ENCODE results near the gene PAIP2B.

DNA sequence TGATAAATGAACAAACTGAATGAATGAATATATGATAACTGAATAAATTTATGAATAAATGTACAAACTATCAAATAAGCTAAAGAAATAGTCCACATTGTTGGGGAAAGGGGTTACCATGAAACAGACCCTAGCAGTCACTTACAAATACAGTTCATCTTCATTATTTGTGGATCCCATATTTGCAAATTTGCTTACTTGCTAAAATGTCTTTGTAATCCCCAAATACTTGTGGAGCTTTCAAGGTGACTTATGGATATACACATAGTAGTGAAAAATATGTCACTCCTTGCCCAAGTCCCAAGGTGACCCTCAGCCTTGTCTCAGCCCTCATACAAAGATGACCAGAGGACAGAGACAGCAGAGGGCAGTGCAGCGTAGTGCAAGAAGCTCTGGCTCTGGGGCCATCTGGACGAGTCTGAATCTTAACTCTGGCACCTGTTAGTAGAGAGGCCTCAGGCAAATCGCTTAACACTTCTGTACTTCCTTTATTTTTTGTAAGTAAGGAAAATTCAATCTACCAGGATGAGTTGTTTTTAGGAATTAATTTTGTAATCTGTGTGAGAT, 3.1 kb downstream of the PAIP2B start:
- TF ChIP-seq, protein P1, sequence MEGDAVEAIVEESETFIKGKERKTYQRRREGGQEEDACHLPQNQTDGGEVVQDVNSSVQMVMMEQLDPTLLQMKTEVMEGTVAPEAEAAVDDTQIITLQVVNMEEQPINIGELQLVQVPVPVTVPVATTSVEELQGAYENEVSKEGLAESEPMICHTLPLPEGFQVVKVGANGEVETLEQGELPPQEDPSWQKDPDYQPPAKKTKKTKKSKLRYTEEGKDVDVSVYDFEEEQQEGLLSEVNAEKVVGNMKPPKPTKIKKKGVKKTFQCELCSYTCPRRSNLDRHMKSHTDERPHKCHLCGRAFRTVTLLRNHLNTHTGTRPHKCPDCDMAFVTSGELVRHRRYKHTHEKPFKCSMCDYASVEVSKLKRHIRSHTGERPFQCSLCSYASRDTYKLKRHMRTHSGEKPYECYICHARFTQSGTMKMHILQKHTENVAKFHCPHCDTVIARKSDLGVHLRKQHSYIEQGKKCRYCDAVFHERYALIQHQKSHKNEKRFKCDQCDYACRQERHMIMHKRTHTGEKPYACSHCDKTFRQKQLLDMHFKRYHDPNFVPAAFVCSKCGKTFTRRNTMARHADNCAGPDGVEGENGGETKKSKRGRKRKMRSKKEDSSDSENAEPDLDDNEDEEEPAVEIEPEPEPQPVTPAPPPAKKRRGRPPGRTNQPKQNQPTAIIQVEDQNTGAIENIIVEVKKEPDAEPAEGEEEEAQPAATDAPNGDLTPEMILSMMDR (IDR thresholded peaks at IDR 0.05) = peak; percentile 84
- TF ChIP-seq, protein P2, sequence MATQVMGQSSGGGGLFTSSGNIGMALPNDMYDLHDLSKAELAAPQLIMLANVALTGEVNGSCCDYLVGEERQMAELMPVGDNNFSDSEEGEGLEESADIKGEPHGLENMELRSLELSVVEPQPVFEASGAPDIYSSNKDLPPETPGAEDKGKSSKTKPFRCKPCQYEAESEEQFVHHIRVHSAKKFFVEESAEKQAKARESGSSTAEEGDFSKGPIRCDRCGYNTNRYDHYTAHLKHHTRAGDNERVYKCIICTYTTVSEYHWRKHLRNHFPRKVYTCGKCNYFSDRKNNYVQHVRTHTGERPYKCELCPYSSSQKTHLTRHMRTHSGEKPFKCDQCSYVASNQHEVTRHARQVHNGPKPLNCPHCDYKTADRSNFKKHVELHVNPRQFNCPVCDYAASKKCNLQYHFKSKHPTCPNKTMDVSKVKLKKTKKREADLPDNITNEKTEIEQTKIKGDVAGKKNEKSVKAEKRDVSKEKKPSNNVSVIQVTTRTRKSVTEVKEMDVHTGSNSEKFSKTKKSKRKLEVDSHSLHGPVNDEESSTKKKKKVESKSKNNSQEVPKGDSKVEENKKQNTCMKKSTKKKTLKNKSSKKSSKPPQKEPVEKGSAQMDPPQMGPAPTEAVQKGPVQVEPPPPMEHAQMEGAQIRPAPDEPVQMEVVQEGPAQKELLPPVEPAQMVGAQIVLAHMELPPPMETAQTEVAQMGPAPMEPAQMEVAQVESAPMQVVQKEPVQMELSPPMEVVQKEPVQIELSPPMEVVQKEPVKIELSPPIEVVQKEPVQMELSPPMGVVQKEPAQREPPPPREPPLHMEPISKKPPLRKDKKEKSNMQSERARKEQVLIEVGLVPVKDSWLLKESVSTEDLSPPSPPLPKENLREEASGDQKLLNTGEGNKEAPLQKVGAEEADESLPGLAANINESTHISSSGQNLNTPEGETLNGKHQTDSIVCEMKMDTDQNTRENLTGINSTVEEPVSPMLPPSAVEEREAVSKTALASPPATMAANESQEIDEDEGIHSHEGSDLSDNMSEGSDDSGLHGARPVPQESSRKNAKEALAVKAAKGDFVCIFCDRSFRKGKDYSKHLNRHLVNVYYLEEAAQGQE (IDR thresholded peaks at IDR 0.05; ENCODE audit: insufficient read depth in 1 of 2, low read depth in 2 of 2, low read length in 1 of 2) = no peak
- TF ChIP-seq POLR2AphosphoS5 (IDR thresholded peaks at IDR 0.05; ENCODE audit: low read depth, low read length) (no peak), TCF7L2 (IDR thresholded peaks at IDR 0.05; ENCODE audit: low read depth, low read length) (no peak), SIN3A (IDR thresholded peaks at IDR 0.05; ENCODE audit: borderline replicate concordance, insufficient read depth, low read depth, low read length) (no peak)

Data from Panc1 (cell line).